Sigmoid colon (tissue), 4 donors: Measurements from ENCODE around the gene SSR4.

Source experiments
- EP300 ChIP-seq, 4 donors: sonication (generic); formaldehyde crosslinking; IDR thresholded peaks; one replicate each; pipeline ENCODE4 v1.6.1; 2017; ENCODE audit warnings: antibody characterized with exemption in 4 of 4
- POLR2A ChIP-seq, 2 donors: fragments of 450-650 bp; IDR thresholded peaks; one replicate each; pipeline ENCODE4 v1.6.1; 2016; ENCODE audit warnings: antibody characterized with exemption in 2 of 2, mild to moderate bottlenecking in 2 of 2, moderate library complexity in 2 of 2
- POLR2AphosphoS5 ChIP-seq, 4 donors: sonication (generic); formaldehyde crosslinking; IDR thresholded peaks; one replicate each; pipeline ENCODE4 v1.6.1; 2017; ENCODE audit warnings: antibody characterized with exemption in 4 of 4
- TF ChIP-seq, protein P1 (sequence below), 4 experiments: fragments of 450-650 bp in 3 of 4; fragments of 200-600 bp in 1 of 4; IDR thresholded peaks; one replicate each; pipeline ENCODE4 v1.5.1; 2016 to 2019; ENCODE audit warnings: antibody characterized with exemption in 4 of 4, mild to moderate bottlenecking in 3 of 4, moderate library complexity in 2 of 4

DNA sequence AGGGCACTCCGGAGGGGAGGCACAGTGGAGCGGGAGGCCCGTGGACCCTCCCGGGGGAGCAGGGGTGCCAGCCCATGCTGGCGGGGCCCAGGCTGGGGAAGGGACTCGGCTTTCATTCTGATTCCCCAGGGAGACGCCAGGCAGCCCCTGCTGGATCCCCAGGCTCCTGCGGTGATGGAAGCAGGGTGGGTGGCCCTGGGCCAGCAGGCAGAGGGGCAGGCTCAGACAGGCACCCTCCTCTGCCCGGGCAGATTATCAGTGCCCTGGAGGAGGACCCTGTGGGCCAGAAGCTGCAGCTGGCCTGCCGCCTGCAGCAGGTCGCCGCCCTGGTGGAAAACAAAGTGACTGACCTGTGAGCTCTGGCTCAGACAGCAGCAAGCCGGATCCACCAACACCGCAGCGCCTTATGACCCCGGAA is 15.8 kb upstream of the SSR4 start:
- TF ChIP-seq, protein P1, sequence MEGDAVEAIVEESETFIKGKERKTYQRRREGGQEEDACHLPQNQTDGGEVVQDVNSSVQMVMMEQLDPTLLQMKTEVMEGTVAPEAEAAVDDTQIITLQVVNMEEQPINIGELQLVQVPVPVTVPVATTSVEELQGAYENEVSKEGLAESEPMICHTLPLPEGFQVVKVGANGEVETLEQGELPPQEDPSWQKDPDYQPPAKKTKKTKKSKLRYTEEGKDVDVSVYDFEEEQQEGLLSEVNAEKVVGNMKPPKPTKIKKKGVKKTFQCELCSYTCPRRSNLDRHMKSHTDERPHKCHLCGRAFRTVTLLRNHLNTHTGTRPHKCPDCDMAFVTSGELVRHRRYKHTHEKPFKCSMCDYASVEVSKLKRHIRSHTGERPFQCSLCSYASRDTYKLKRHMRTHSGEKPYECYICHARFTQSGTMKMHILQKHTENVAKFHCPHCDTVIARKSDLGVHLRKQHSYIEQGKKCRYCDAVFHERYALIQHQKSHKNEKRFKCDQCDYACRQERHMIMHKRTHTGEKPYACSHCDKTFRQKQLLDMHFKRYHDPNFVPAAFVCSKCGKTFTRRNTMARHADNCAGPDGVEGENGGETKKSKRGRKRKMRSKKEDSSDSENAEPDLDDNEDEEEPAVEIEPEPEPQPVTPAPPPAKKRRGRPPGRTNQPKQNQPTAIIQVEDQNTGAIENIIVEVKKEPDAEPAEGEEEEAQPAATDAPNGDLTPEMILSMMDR (IDR thresholded peaks at IDR 0.05) = no peak
- TF ChIP-seq POLR2A (IDR thresholded peaks at IDR 0.05) = no peak
- no peak for TF ChIP-seq POLR2AphosphoS5 (IDR thresholded peaks at IDR 0.05)
- TF ChIP-seq EP300 (IDR thresholded peaks at IDR 0.05) = no peak
